Activated CD4-positive, CD25-positive, alpha-beta regulatory T cell treated with anti-CD3 and anti-CD28 coated beads, Interleukin-2, amount 50 U/mL, for 16 hours (primary cell): ENCODE measurements around the gene ETV7.

Source experiments
- DNase-seq: peaks from one replicate; pipeline ENCODE4 v3.0.0-alpha.2; 2020; ENCODE audit warnings: low read depth, low spot score

ETV7 gene

GRCh38 chr6:36323062-36323461 is 64.4 kb downstream of the ETV7 start:
- no peak for DNase-seq

- DNase-seq, result no peak
Observed at GRCh38 chr6:36322591-36322990, 64.9 kb downstream of the ETV7 start.

- no peak for DNase-seq
Observed at GRCh38 chr6:36320475-36320874, 67.0 kb downstream of the ETV7 start.

- DNase-seq, result no peak
Observed at GRCh38 chr6:36319821-36320220, 67.6 kb downstream of the ETV7 start.

GRCh38 chr6:36319436-36319762 is 68.1 kb downstream of the ETV7 start:
- no peak for DNase-seq

- no peak for DNase-seq
Observed at GRCh38 chr6:36318690-36319435, 68.6 kb downstream of the ETV7 start.

- no peak for DNase-seq
Observed at GRCh38 chr6:36317623-36318022, 69.8 kb downstream of the ETV7 start.
